GM12875 (cell line): ENCODE data around the gene PCYT1B.
"Not testable (repeated sequence)": the region's sequence is repeated elsewhere in the genome, so short reads cannot be mapped to it uniquely, and the experiment has no call there.

Source experiments
- H3K4me3 ChIP-seq: one replicate; pipeline ENCODE4 v1.5.1; 2011; ENCODE audit warnings: low read depth, low read length, control low read depth
- TF ChIP-seq, protein P1 (sequence below): IDR thresholded peaks from 2 replicates; pipeline ENCODE4 v1.5.1; 2011; ENCODE audit warnings: low read depth, mild to moderate bottlenecking, control low read depth, inconsistent platforms, low read length, moderate library complexity, borderline replicate concordance; ENCODE audit not compliant: insufficient read depth

Gene PCYT1B

GRCh38 chrX:24646745-24647182, 383 bp downstream of the PCYT1B start:
- TF ChIP-seq, protein P1, sequence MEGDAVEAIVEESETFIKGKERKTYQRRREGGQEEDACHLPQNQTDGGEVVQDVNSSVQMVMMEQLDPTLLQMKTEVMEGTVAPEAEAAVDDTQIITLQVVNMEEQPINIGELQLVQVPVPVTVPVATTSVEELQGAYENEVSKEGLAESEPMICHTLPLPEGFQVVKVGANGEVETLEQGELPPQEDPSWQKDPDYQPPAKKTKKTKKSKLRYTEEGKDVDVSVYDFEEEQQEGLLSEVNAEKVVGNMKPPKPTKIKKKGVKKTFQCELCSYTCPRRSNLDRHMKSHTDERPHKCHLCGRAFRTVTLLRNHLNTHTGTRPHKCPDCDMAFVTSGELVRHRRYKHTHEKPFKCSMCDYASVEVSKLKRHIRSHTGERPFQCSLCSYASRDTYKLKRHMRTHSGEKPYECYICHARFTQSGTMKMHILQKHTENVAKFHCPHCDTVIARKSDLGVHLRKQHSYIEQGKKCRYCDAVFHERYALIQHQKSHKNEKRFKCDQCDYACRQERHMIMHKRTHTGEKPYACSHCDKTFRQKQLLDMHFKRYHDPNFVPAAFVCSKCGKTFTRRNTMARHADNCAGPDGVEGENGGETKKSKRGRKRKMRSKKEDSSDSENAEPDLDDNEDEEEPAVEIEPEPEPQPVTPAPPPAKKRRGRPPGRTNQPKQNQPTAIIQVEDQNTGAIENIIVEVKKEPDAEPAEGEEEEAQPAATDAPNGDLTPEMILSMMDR: no peak
- no peak overlapping the region for H3K4me3 ChIP-seq

DNA sequence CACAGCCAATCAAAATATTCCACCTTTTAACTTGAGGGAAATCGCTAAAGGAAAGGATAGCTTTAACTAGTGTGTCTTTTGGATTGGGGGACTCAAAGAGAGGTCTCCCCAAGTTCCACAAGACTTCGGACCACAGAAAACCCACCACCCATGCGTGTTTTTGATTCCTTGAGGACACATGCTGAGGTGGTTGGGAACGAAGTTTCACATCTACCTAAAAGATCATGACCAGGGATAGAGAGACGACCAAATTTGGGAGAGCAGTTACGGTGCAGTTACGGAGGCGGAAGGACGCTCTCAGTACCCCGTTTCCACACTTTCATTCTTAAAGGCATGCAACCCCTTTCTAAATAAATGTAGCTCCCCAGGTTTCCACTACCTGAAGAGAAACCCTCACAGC, 1.1 kb downstream of the PCYT1B start:
- TF ChIP-seq, protein P1: no peak
- H3K4me3 ChIP-seq: no peak overlapping the region

- H3K4me3 ChIP-seq: no peak overlapping the region
- TF ChIP-seq, protein P1: no peak
These were observed 4.0 kb downstream of the PCYT1B start for GRCh38 chrX:24643116-24643515.

DNA sequence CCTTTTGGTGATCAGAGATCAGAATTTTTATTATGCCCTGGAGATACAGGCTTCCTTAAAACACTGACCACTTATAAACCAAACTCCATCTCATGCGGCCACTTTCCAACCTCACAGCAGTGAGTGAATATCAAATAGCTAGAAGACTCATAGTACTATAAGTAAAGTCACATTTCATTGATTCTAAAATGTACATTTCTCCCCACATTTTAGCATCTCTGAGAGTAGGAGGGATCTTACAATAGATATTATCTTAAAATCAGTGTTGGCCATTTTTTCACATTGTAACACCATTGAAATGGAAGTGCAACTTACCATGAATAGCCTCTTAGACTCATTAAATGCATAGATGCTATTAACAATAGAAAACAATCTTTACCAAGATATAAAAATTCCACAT, 17.4 kb downstream of the PCYT1B start:
- TF ChIP-seq, protein P1: no peak
- no peak overlapping the region for H3K4me3 ChIP-seq

- H3K4me3 ChIP-seq: no peak overlapping the region
- TF ChIP-seq, protein P1: no peak
These were observed 27.5 kb downstream of the PCYT1B start for GRCh38 chrX:24619647-24620046.

GRCh38 chrX:24610516-24610915, 36.6 kb downstream of the PCYT1B start:
- no peak overlapping the region for H3K4me3 ChIP-seq
- TF ChIP-seq, protein P1: no peak

DNA sequence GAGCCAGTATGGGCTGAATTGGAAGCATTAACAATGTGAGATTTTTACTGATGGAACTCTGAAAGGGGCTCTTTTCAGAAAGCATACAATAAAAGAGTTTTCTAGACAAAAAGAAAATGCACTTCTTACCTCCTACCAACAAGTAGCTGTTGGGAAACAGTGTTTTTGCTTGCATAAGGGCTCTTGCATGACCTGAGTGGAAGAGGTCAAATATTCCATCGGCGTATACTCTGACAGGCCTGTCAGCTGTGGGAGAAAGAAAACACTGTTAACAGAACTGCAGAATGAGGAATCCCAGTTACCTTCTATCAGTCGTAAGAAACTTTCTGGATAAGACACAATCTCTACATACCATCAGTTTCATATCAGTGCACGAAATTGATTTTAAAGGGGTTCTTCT, 39.5 kb downstream of the PCYT1B start:
- TF ChIP-seq, protein P1: no peak
- H3K4me3 ChIP-seq: no peak overlapping the region

DNA sequence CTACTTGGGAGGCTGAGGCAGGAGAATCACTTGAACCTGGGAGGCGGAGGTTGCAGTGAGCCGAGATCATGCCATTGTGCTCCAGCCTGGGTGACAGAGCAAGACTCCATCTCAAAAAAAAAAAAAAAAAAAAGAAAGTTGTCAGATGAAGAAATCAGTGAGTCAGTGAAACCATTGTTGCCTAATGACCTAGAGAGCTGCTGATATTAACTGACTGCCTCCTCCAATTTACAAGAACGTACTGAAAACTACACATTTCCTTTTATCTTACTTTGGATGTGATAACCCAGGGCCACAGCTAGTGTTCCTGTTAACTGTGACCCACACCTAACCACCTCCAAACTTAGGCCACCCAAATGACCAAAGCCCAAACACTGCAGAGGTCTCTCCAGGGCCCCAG, 41.2 kb downstream of the PCYT1B start:
- H3K4me3 ChIP-seq: not testable (repeated sequence)
